HCT116 (cell line): ENCODE results near the gene SYCP1. TPM values are rescaled to one million over a fixed set of nuclear protein-coding genes. Genes with fewer than 3 reads are reported as not detected.

ENCODE experiments used
- ATAC-seq: fragments of 200-7000 bp; cut with Tn5 transposase; 2 replicates; pipeline ENCODE4 v1.9.1; 2020; ENCODE audit warnings: mild to moderate bottlenecking, moderate library complexity
- BruUV-seq: library from RNA; stranded (reverse); fragments of 400-500 nt; replicated peaks from 2 replicates; lab custom pipeline; 2021; lab: Mats Ljungman, UMichigan
- CTCF ChIA-PET: fragments of 300-600 bp; sonication (Branson Sonifier 250); formaldehyde crosslinking; loops from one replicate; lab custom pipeline; 2021; ENCODE audit warnings: antibody characterized with exemption; lab: Charles Lee
- POLR2A ChIA-PET: fragments of 300-600, 350-600 bp; sonication (Branson Sonifier 250); formaldehyde crosslinking; loops from one replicate; lab custom pipeline; 2021; ENCODE audit warnings: antibody characterized with exemption; lab: Charles Lee
- RAD21 ChIA-PET, 2 experiments: fragments of 300-600 bp; sonication (Branson Sonifier 250); formaldehyde crosslinking; loops; one replicate each; lab custom pipeline; 2023; ENCODE audit warnings: low total read pairs in 2 of 2; ENCODE audit not compliant: uncharacterized antibody in 2 of 2, unreplicated experiment in 2 of 2, low non-redundant PET in 1 of 2; lab: Charles Lee
- DNase-seq: peaks from one replicate; pipeline ENCODE4 v3.0.0-alpha.2; 2010; ENCODE audit warnings: low read depth, low spot score
- H2AFZ ChIP-seq: fragments of 200-600 bp; shearing (Covaris generic), sonication (generic); 2 replicates; pipeline ENCODE4 v1.6.1; 2017; ENCODE audit warnings: low read depth, mixed run types, mixed read lengths, antibody characterized with exemption, low read length; ENCODE audit not compliant: poor library complexity, severe bottlenecking
- H3K27ac ChIP-seq: 2 replicates; pipeline ENCODE4 v1.5.1; 2012; ENCODE audit warnings: low read depth, low read length
- H3K27me3 ChIP-seq: fragments of 200-600 bp; sonication (generic); 2 replicates; pipeline ENCODE4 v1.6.1; 2016; ENCODE audit warnings: mixed run types, low read length, mixed read lengths; ENCODE audit not compliant: insufficient read depth
- H3K36me3 ChIP-seq, 2 experiments: fragments of 200-500 bp in 1 of 2; fragments of 200-600 bp in 1 of 2; sonication (Bioruptor generic) in 1 of 2; sonication (generic) in 1 of 2; 2 replicates each; pipeline versions ENCODE4 v1.5.1 to v1.6.1; 2014 to 2016; ENCODE audit warnings: low read length in 2 of 2, inconsistent platforms in 1 of 2, mixed read lengths in 1 of 2, mixed run types in 1 of 2; ENCODE audit not compliant: insufficient read depth in 2 of 2, control insufficient read depth in 1 of 2
- H3K4me1 ChIP-seq, 2 experiments: fragments of 200-600 bp in 1 of 2; sonication (generic) in 1 of 2; 2 replicates each; pipeline versions ENCODE4 v1.5.1 to v1.6.1; 2012 to 2017; ENCODE audit warnings: low read length in 2 of 2, inconsistent platforms in 1 of 2, mild to moderate bottlenecking in 1 of 2, mixed read lengths in 1 of 2, mixed run types in 1 of 2, moderate library complexity in 1 of 2; ENCODE audit not compliant: insufficient read depth in 2 of 2, control insufficient read depth in 1 of 2
- H3K4me2 ChIP-seq: fragments of 200-600 bp; sonication (generic); 2 replicates; pipeline ENCODE4 v1.6.1; 2017; ENCODE audit warnings: mixed run types, low read length, mixed read lengths
- H3K4me3 ChIP-seq, 2 experiments: fragments of 200-600 bp in 1 of 2; sonication (generic) in 1 of 2; replicated peaks in 1 of 2; 2 replicates each; pipeline ENCODE4 v1.5.1; 2011 to 2016; ENCODE audit warnings: low read length in 2 of 2, control low read depth in 1 of 2, low read depth in 1 of 2, mild to moderate bottlenecking in 1 of 2, mixed read lengths in 1 of 2, mixed run types in 1 of 2
- H3K79me2 ChIP-seq: fragments of 200-600 bp; sonication (generic); 2 replicates; pipeline ENCODE4 v1.6.1; 2017; ENCODE audit warnings: mild to moderate bottlenecking, mixed run types, low read length, moderate library complexity, mixed read lengths; ENCODE audit not compliant: insufficient read depth
- H3K9ac ChIP-seq: fragments of 200-600 bp; sonication (generic); 2 replicates; pipeline ENCODE4 v1.6.1; 2016; ENCODE audit warnings: low read length, mixed read lengths
- H3K9me2 ChIP-seq: fragments of 200-600 bp; sonication (generic), shearing (Covaris generic); 2 replicates; pipeline ENCODE4 v1.6.1; 2017; ENCODE audit warnings: mixed run types, mild to moderate bottlenecking, moderate library complexity; ENCODE audit not compliant: insufficient read depth
- H3K9me3 ChIP-seq, 2 experiments: fragments of 200-500 bp in 1 of 2; fragments of 200-600 bp in 1 of 2; sonication (Bioruptor generic) in 1 of 2; sonication (generic) in 1 of 2; 2 replicates each; pipeline ENCODE4 v1.6.1; 2014 to 2017; ENCODE audit warnings: low read length in 2 of 2, mixed read lengths in 2 of 2, inconsistent platforms in 1 of 2, low read depth in 1 of 2, mild to moderate bottlenecking in 1 of 2, mixed run types in 1 of 2, moderate library complexity in 1 of 2; ENCODE audit not compliant: control insufficient read depth in 1 of 2, insufficient read depth in 1 of 2
- H4K20me1 ChIP-seq: fragments of 200-600 bp; sonication (generic), shearing (Covaris generic); 2 replicates; pipeline ENCODE4 v1.6.1; 2017; ENCODE audit warnings: mixed run types, mild to moderate bottlenecking, moderate library complexity; ENCODE audit not compliant: insufficient read depth
- CBX3 ChIP-seq: IDR thresholded peaks from 2 replicates; pipeline ENCODE4 v1.6.1; 2012; ENCODE audit warnings: low read depth
- EZH2 ChIP-seq: fragments of 200-600 bp; sonication (generic); IDR thresholded peaks from 2 replicates; pipeline ENCODE4 v1.6.1; 2017; ENCODE audit warnings: antibody characterized with exemption, mixed run types
- EZH2phosphoT487 ChIP-seq: fragments of 200-600 bp; IDR thresholded peaks from 2 replicates; pipeline ENCODE4 v1.6.1; 2018; ENCODE audit warnings: antibody characterized with exemption, borderline replicate concordance
- FOSL1 ChIP-seq: IDR thresholded peaks from 2 replicates; pipeline ENCODE4 v1.6.1; 2012; ENCODE audit warnings: low read depth
- JUND ChIP-seq: IDR thresholded peaks from 2 replicates; pipeline ENCODE4 v1.6.1; 2012
- RAD21 ChIP-seq: IDR thresholded peaks from 2 replicates; pipeline ENCODE4 v1.6.1; 2012; ENCODE audit warnings: low read depth, mild to moderate bottlenecking
- SP1 ChIP-seq: IDR thresholded peaks from 2 replicates; pipeline ENCODE4 v1.6.1; 2012; ENCODE audit warnings: low read depth
- TCF7L2 ChIP-seq: IDR thresholded peaks from 2 replicates; pipeline ENCODE4 v1.7.0; 2011; ENCODE audit warnings: borderline replicate concordance, inconsistent platforms; ENCODE audit not compliant: insufficient read depth, insufficient read length; ENCODE audit errors: extremely low read depth
- ZFX ChIP-seq: fragments of 450-650 bp; IDR thresholded peaks from 2 replicates; pipeline ENCODE4 v1.6.1; 2017
- ZNF274 ChIP-seq: fragments of 200-500 bp; sonication (Bioruptor generic); IDR thresholded peaks from 2 replicates; pipeline ENCODE4 v1.6.1; 2014; ENCODE audit warnings: mild to moderate bottlenecking, low read depth, low read length, inconsistent platforms
- intact Hi-C: fragments of 100-400 bp; cut with micrococcal nuclease; formaldehyde crosslinking; loops from 2 replicates; pipeline ENCODE4 v1.10.0; 2022
- total RNA-seq: library from RNA; stranded (reverse); gene quantifications from one replicate; pipeline ENCODE4 v1.2.1, GENCODE V29; 2021; ENCODE audit not compliant: unreplicated experiment
- TF ChIP-seq, protein P1 (sequence below): IDR thresholded peaks from 2 replicates; pipeline ENCODE4 v1.6.1; 2012
- TF ChIP-seq, protein P2 (sequence below): IDR thresholded peaks from 2 replicates; pipeline ENCODE4 v1.6.1; 2012
- TF ChIP-seq, protein P3 (sequence below), 3 experiments: fragments of 200-600 bp in 1 of 3; sonication (generic) in 1 of 3; IDR thresholded peaks in 2 of 3; conservative IDR thresholded peaks in 1 of 3; 2 replicates each; pipeline ENCODE4 v1.5.1; 2012 to 2017; ENCODE audit warnings: low read depth in 2 of 3, low read length in 2 of 3, antibody characterized with exemption in 1 of 3, borderline replicate concordance in 1 of 3, control low read depth in 1 of 3, mild to moderate bottlenecking in 1 of 3, mixed read lengths in 1 of 3, mixed run types in 1 of 3, moderate library complexity in 1 of 3; ENCODE audit not compliant: insufficient read depth in 1 of 3

The SYCP1 gene
- total RNA-seq, 1 experiment from 2014 or later: not detected

DNA sequence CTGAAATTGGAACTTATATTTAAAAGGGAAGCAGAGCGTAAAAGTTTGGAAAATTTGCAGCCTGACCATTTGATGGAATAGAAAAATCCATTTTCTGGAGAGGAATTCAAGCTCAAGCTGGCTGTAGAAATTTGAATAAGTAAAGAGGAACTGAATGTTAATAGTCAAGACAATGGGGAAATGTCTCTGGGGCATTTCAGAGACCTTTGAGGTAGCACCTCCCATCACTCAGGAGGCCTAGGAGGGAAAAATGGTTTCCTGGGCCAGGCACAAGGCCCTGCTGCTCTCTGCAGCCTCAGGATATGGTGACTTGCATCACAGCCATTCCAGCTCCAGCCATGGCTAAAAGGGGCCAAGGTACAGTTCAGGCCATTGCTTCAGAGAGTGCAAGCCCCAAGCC lies 157.3 kb downstream of the SYCP1 start:
- Histone ChIP-seq H3K9me3 (no peaks in the 10 kb centered on the region), H3K27ac (no peak overlapping the region), H3K4me1 (no peaks in the 10 kb centered on the region), H3K4me3 (no peak overlapping the region), H3K79me2 (no peaks in the 10 kb centered on the region), H2AFZ (no peak overlapping the region), H3K36me3 (no peaks in the 10 kb centered on the region), H3K9ac (no peak overlapping the region), H4K20me1 (no peaks in the 10 kb centered on the region), H3K27me3 (no peaks in the 10 kb centered on the region), H3K9me2 (no peaks in the 10 kb centered on the region), H3K4me2 (no peak overlapping the region)
- ChIA-PET CTCF (no interaction called here), POLR2A (no interaction called here), RAD21 (no interaction called here)
- ATAC-seq: no peak
- intact Hi-C loops: no loop called here
- BruUV-seq: no TSS peak
- no peak for TF ChIP-seq TCF7L2
- no peak for TF ChIP-seq ZNF274
- no peak for TF ChIP-seq JUND
- TF ChIP-seq ZFX: no peak
- TF ChIP-seq EZH2: no peak
- no peak for DNase-seq

DNA sequence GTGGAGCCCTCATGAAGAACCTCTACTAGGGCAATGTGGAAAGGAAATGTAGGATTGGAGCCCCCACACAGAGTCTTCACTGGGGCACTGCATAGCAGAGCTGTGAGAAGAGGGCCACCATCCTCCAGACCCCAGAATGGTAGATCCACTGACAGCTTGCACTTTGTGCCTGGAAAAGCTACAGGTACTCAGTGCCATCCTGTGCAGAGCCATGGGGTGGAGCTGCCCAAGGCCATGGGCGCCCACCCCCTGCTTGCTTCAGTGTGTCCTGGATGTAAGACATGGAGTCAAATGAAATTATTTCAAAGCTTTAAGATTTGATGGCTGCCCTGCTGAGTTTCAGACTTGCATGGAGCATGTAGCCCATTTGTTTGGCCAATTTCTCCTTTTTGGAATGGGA lies 157.8 kb downstream of the SYCP1 start:
- Histone ChIP-seq H3K4me3 (no peak overlapping the region), H3K36me3 (no peaks in the 10 kb centered on the region), H4K20me1 (no peaks in the 10 kb centered on the region), H3K79me2 (no peaks in the 10 kb centered on the region), H3K27ac (no peak overlapping the region), H3K4me2 (no peak overlapping the region), H3K9me3 (no peaks in the 10 kb centered on the region), H3K9me2 (no peaks in the 10 kb centered on the region), H3K27me3 (no peaks in the 10 kb centered on the region), H2AFZ (no peak overlapping the region), H3K9ac (no peak overlapping the region), H3K4me1 (no peaks in the 10 kb centered on the region)
- ATAC-seq (no peak), DNase-seq (no peak)
- ChIA-PET CTCF (no interaction called here), POLR2A (no interaction called here), RAD21 (no interaction called here)
- BruUV-seq: no TSS peak
- intact Hi-C loops: no loop called here
- no peak for TF ChIP-seq ZNF274
- TF ChIP-seq EZH2phosphoT487: no peak
- no peak for TF ChIP-seq FOSL1
- TF ChIP-seq, protein P1, sequence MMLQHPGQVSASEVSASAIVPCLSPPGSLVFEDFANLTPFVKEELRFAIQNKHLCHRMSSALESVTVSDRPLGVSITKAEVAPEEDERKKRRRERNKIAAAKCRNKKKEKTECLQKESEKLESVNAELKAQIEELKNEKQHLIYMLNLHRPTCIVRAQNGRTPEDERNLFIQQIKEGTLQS: no peak
- no peak for TF ChIP-seq RAD21
- TF ChIP-seq, protein P2, sequence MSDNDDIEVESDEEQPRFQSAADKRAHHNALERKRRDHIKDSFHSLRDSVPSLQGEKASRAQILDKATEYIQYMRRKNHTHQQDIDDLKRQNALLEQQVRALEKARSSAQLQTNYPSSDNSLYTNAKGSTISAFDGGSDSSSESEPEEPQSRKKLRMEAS: no peak
- TF ChIP-seq CBX3: no peak
- TF ChIP-seq, protein P3, sequence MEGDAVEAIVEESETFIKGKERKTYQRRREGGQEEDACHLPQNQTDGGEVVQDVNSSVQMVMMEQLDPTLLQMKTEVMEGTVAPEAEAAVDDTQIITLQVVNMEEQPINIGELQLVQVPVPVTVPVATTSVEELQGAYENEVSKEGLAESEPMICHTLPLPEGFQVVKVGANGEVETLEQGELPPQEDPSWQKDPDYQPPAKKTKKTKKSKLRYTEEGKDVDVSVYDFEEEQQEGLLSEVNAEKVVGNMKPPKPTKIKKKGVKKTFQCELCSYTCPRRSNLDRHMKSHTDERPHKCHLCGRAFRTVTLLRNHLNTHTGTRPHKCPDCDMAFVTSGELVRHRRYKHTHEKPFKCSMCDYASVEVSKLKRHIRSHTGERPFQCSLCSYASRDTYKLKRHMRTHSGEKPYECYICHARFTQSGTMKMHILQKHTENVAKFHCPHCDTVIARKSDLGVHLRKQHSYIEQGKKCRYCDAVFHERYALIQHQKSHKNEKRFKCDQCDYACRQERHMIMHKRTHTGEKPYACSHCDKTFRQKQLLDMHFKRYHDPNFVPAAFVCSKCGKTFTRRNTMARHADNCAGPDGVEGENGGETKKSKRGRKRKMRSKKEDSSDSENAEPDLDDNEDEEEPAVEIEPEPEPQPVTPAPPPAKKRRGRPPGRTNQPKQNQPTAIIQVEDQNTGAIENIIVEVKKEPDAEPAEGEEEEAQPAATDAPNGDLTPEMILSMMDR (IDR thresholded peaks at IDR 0.05 in 2 of 3, conservative IDR thresholded peaks at IDR 0.05 in 1 of 3; ENCODE audit: borderline replicate concordance in 1 of 3, insufficient read depth in 1 of 3, low read depth in 2 of 3, low read length in 2 of 3): no peak
- TF ChIP-seq SP1: no peak
- TF ChIP-seq, all 23 proteins: peak for 0
